ENCODE results near the gene TSR3. TPM values are rescaled to one million over a fixed set of nuclear protein-coding genes. Genes with fewer than 3 reads are reported as not detected.

TSR3 gene
- polyA plus RNA-seq, 3 donors: 23.2 to 73.1 (median 48.2) TPM

DNA sequence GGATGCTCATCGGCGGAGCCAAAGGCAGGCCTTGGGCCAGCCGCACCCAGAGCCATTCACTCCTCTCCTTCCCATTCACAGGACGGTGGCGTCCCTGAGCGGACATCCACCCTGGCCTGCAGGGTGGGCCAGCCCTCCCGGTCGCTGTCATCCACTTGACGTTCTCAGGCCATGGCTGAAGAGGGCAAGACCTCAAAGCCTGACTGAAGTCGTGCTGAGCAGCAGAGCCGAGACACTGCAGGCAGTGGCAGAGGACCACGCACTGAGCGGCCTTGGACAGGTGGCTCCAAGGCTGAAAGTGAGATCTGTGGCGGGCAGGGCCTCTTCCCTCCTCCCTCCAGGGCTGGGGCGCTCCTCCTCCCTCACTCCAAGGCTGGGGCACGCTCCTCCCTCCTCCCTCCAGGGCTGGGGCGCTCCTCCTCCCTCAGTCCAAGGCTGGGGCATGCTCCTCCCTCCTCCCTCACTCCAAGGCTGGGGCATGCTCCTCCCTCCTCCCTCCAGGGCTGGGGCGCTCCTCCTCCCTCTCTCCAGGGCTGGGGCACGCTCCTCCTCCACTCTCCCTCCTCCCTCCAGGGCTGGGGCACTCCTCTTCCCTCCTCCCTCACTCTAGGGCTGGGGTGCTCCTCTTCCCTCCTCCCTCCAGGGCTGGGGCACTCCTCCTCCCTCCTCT is 24.2 kb upstream of the TSR3 start:
- H3K27ac Mint-ChIP-seq: no peak overlapping the region
- H4K20me1 ChIP-seq (ENCODE audit: insufficient read depth, low read length): peaks cover 80% of the 10 kb centered on the region

DNA sequence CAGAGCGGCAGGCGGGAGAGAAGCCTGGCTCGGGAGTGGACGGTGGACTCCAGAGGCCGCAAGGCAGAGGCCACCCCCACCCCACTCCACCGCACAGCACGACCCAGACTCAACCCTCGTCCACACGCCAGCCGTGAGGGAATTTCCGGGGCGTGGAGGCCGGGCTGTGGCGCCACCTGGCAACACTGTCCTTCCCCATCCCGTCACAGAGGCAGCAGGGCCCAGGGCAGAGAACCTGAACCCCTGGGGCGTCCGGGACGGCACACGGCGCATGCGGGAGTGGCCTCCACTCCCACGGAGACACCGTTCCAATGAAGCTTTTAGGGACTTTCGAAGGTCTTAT is 23.6 kb upstream of the TSR3 start:
- H3K4me3 ChIP-seq (replicated peaks in 1 of 3; ENCODE audit: low read depth in 2 of 3, low read length in 3 of 3): no peak overlapping the region
- no peak overlapping the region for H3K4me2 ChIP-seq (replicated peaks; ENCODE audit: extremely low read depth, low read length, poor library complexity, severe bottlenecking)
- peaks cover 78% of the 10 kb centered on the region for H4K20me1 ChIP-seq (ENCODE audit: insufficient read depth, low read length)
- DNase-seq: no peak
- no peak overlapping the region for H3K27ac ChIP-seq (ENCODE audit: low read depth in 1 of 2, low read length in 2 of 2)
- no peak overlapping the region for H3K27ac Mint-ChIP-seq
- peaks cover 22 to 23% of the 10 kb centered on the region in 2 donors for H3K36me3 ChIP-seq (replicated peaks in 1 of 2; ENCODE audit: control insufficient read depth in 1 of 2, insufficient read depth in 2 of 2, low read length in 2 of 2)
- no peaks in the 10 kb centered on the region for H3K27me3 ChIP-seq (ENCODE audit: control insufficient read depth in 2 of 2, insufficient read depth in 2 of 2, low read length in 2 of 2)
- peaks cover 12% of the 10 kb centered on the region for H3K79me2 ChIP-seq (ENCODE audit: insufficient read depth, low read length)
- no peak overlapping the region for H2AFZ ChIP-seq (ENCODE audit: insufficient read depth, low read depth, low read length, poor library complexity, severe bottlenecking)
- no peak overlapping the region for H3K9ac ChIP-seq (ENCODE audit: insufficient read depth, low read length, poor library complexity, severe bottlenecking)
- WGBS (ENCODE audit: insufficient coverage): 98% methylated on average over 21 of the region's 24 CpGs
- peaks cover 12 to 22% of the 10 kb centered on the region in 2 donors for H3K4me1 ChIP-seq (ENCODE audit: control insufficient read depth in 1 of 2, insufficient read depth in 2 of 2, low read length in 2 of 2)
- intact Hi-C loops (cut with micrococcal nuclease): no loop called here
- H3K9me3 ChIP-seq (replicated peaks in 1 of 2; ENCODE audit: control insufficient read depth in 1 of 2, insufficient read depth in 1 of 2, low read length in 2 of 2): no peaks in the 10 kb centered on the region
- H3K4me3 Mint-ChIP-seq: no peak overlapping the region
- peaks cover 17% of the 10 kb centered on the region for H3K4me1 Mint-ChIP-seq
- H3K27me3 Mint-ChIP-seq (ENCODE audit: low read depth in 3 of 3): peaks cover 1 to 3% (median 2%) of the 10 kb centered on the region in 3 donors
- H3K36me3 Mint-ChIP-seq: peaks cover 32 to 61% of the 10 kb centered on the region in 2 donors
- H3K9me3 Mint-ChIP-seq: no peaks in the 10 kb centered on the region
- TF ChIP-seq, protein P1, sequence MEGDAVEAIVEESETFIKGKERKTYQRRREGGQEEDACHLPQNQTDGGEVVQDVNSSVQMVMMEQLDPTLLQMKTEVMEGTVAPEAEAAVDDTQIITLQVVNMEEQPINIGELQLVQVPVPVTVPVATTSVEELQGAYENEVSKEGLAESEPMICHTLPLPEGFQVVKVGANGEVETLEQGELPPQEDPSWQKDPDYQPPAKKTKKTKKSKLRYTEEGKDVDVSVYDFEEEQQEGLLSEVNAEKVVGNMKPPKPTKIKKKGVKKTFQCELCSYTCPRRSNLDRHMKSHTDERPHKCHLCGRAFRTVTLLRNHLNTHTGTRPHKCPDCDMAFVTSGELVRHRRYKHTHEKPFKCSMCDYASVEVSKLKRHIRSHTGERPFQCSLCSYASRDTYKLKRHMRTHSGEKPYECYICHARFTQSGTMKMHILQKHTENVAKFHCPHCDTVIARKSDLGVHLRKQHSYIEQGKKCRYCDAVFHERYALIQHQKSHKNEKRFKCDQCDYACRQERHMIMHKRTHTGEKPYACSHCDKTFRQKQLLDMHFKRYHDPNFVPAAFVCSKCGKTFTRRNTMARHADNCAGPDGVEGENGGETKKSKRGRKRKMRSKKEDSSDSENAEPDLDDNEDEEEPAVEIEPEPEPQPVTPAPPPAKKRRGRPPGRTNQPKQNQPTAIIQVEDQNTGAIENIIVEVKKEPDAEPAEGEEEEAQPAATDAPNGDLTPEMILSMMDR (IDR thresholded peaks at IDR 0.05): no peak

More for the DNA sequence above, 24.2 kb upstream of the TSR3 start:
- H3K4me1 ChIP-seq (ENCODE audit: control insufficient read depth in 1 of 2, insufficient read depth in 2 of 2, low read length in 2 of 2): peaks cover 12 to 22% of the 10 kb centered on the region in 2 donors
- H3K4me2 ChIP-seq (replicated peaks; ENCODE audit: extremely low read depth, low read length, poor library complexity, severe bottlenecking): no peak overlapping the region
- 97% methylated on average over 15 of the region's 19 CpGs for WGBS (ENCODE audit: insufficient coverage)
- no peak overlapping the region for H2AFZ ChIP-seq (ENCODE audit: insufficient read depth, low read depth, low read length, poor library complexity, severe bottlenecking)
- TF ChIP-seq, protein P1 (IDR thresholded peaks at IDR 0.05): no peak
- no peaks in the 10 kb centered on the region for H3K9me3 Mint-ChIP-seq
- no peak overlapping the region for H3K4me3 Mint-ChIP-seq
- H3K27ac ChIP-seq (ENCODE audit: low read depth in 1 of 2, low read length in 2 of 2): no peak overlapping the region
- no peak overlapping the region for H3K4me3 ChIP-seq (replicated peaks in 1 of 3; ENCODE audit: low read depth in 2 of 3, low read length in 3 of 3)
- no peak overlapping the region for H3K9ac ChIP-seq (ENCODE audit: insufficient read depth, low read length, poor library complexity, severe bottlenecking)
- peaks cover 1 to 3% (median 2%) of the 10 kb centered on the region in 3 donors for H3K27me3 Mint-ChIP-seq (ENCODE audit: low read depth in 3 of 3)
- intact Hi-C loops (cut with micrococcal nuclease): no loop called here
- peaks cover 12% of the 10 kb centered on the region for H3K79me2 ChIP-seq (ENCODE audit: insufficient read depth, low read length)
- peaks cover 36 to 59% of the 10 kb centered on the region in 2 donors for H3K36me3 Mint-ChIP-seq
- H3K9me3 ChIP-seq (replicated peaks in 1 of 2; ENCODE audit: control insufficient read depth in 1 of 2, insufficient read depth in 1 of 2, low read length in 2 of 2): no peaks in the 10 kb centered on the region
- DNase-seq: no peak
- peaks cover 23% of the 10 kb centered on the region in 2 donors for H3K36me3 ChIP-seq (replicated peaks in 1 of 2; ENCODE audit: control insufficient read depth in 1 of 2, insufficient read depth in 2 of 2, low read length in 2 of 2)
- H3K4me1 Mint-ChIP-seq: peaks cover 17% of the 10 kb centered on the region
- no peaks in the 10 kb centered on the region for H3K27me3 ChIP-seq (ENCODE audit: control insufficient read depth in 2 of 2, insufficient read depth in 2 of 2, low read length in 2 of 2)

All from CD14-positive monocyte (primary cell).